SHP77 (cell line): Measurements from ENCODE around the gene LIN52.

Experiments used
- DNase-seq, 2 experiments: peaks; one replicate each; lab custom pipeline; 2025; lab: John Stamatoyannopoulos, UW

The LIN52 gene, protein sequence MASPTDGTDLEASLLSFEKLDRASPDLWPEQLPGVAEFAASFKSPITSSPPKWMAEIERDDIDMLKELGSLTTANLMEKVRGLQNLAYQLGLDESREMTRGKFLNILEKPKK

GRCh38 chr14:74084277-74085046 lies at the start of gene LIN52, which contains the start of gene ALDH6A1:
Gene LIN52 (plus strand): TSS chr14:74084956. CDS start chr14:74084975, 19 bp downstream.
Gene ALDH6A1 (minus strand): TSS chr14:74084453. CDS start chr14:74084394, 59 bp downstream.
- DNase-seq: peak; percentile 100

DNA sequence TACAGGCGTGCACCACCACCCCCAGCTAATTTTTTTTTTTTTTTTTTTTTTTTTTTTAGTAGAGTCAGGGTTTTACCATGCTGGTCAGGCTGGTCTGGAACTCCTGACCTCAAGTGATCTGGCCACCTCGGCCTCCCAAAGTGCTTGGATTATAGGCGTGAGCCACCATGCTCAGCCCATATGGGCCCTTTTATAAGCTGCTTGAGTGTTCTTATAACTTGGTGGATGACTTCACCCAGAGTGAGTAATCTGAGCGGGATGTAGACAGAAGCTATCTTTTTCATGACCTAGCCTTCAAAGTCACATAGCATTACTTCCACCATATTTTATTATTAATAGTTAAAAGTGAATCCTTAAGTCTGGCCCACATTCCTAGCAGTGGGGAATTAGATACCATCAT lies 49.2 kb upstream of the LIN52 start:
- no peak for DNase-seq

- peak; percentile 39 to 42 for DNase-seq
Measured at GRCh38 chr14:74038020-74038859, 46.5 kb upstream of the LIN52 start.

GRCh38 chr14:74042296-74042695 lies 42.5 kb upstream of the LIN52 start:
- DNase-seq: no peak

GRCh38 chr14:74045522-74045921 lies 39.2 kb upstream of the LIN52 start:
- DNase-seq: no peak

DNA sequence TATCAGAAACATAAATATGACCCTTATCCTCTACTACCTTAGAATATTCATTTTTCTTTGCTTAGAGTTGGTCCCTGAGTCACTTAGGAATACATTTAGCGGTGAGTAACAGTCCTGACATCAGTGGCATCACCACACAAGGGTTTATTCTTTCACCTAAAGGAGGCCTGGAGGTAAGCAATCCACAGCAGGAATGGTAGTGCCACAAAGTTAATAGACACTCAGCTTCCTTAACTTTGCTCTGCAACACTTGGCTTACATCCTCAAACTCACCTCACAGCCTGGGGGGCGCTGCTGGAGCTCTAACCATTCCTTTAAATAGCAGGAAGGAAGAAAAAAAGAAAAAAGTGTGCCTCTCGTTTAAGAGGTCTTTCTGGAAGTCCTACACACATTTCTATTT lies 36.5 kb upstream of the LIN52 start:
- DNase-seq: no peak

- DNase-seq: no peak
Measured at GRCh38 chr14:74049876-74050495, 34.8 kb upstream of the LIN52 start.

DNA sequence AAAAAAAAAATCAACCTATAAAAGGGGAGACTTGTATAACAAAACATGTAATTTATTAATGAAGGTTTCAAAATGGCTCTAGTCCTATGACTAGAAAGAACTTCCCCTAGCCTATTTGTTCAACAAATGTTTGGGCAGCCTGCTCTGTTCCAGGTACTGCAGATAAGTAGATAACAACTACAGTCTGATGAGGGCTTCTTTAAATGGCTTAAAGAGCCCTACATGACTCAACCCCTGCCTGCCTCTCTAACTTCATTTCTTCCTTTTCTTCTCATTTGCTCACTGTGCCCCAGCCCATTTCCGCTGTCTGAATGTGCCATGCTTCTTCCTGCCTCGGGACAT lies 22.0 kb upstream of the LIN52 start:
- no peak for DNase-seq

DNA sequence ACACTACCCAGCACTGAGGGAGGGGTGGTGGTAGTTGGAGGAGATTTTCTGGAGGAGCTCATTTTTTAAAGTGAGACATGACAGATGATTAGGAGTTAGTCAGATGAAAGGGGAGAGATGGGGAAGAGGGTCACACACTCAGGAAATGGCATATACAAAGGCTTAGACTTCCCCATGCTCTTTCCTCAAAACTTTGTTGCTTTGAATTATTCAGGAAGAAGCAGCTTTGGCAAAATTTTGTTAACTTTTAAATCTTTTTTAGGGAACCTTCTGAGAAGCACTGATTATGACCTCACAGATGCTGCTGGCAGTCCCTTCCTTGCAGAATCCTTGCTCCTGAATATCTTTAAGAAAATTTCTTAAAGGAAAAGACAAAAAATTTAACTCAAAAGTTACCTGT lies 20.3 kb upstream of the LIN52 start:
- DNase-seq: no peak

DNA sequence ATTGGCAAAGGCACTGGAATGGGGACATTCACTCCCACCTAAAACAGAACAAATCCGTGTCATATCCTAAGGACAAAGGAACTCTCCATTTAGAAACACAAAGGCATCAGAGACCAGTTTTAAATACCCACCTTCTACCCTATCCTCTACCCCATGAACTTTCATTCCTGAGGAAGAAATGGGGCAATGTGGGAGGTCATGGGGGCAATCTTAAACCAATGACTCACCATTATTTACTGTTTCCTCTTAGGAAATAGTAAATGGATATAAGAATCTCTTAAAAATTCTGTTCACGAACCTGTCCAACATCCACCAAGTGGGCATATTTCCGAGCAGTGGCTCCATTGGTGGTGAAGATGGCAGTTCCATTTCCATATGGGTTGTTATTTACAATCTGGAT lies 19.9 kb upstream of the LIN52 start:
- DNase-seq: no peak

DNA sequence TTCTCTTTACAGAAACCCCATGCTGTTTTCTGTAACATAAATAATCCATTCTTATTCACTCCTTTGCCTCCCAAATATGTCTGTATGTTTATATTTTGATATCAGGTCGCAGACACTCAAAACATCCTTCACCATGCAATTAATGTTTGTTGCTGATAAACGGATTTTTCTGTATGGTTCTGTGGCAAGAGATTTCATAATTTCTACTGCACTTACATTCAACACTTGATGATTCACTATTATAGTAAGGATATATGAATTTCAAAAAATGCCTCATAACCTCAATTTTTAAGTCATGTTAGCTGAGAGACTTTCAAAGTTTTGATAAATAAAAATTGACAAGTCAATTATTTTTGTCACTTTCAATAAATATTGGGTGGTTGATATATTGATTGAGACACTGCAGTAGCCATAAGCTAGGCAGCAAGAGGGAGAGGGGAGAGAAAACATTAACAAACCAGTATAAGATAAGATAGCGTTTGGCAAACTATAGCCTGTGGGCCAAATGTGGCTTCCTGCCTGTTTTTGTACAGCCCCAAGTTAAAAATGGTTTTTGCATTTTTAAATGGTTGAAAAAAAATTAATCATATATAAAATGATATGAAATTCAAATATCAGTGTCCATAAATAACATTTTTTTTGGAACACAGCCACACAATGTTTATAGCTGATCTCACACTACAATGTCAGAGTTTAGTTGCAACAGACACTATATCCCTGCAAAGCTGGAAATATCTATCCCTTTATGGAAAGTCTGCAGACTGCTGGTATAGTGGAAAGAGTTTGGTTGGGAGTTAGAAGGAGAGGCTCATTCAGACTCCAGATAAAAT lies 18.8 kb upstream of the LIN52 start:
- DNase-seq: no peak

DNA sequence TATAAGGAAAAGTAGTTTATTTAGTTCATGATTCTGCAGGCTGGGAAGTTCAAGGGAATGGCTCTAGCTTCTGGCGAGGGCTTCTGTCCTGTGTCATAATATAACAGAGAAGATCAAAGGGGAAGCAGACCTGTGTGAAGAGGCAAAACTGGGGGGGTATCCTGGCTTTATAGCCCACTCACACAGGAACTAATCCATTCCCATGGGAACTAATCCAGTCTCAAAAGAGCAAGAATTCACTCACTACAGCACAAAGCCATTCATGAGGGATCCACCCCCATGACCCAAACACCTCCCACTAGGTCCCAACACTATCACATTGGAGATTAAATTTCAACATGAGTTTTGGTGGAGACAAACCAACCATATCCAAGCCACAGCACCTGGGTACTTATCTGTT lies 7.4 kb upstream of the LIN52 start:
- DNase-seq: no peak

- no peak for DNase-seq
Measured at GRCh38 chr14:74080820-74081460, 3.8 kb upstream of the LIN52 start.

- no peak for DNase-seq
Measured at GRCh38 chr14:74081491-74081890, 3.3 kb upstream of the LIN52 start.

- no peak for DNase-seq
Measured at GRCh38 chr14:74083161-74083560, 1.6 kb upstream of the LIN52 start.

GRCh38 chr14:74083784-74084276 lies 926 bp upstream of the LIN52 start:
- no peak for DNase-seq

- DNase-seq: no peak
Measured at GRCh38 chr14:74085047-74085637, 386 bp downstream of the LIN52 start.

DNA sequence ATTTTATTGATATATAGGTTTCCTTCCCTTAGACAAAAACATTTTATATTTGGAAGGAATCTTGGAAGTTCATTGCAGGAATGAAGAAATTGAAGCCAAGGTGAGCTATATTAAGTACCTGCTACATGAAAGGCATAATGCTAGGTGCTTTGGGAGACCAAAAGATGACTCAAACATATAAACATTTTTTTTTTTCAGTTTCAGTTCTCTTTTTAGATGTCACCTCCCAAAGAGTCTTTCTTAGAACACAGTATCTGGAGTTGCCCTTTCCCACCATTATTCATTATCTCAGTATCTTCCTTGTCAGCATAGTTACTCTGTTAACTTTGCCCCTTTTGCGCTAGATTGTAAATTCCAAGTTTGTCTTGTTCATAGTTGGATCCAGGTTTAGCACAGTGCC lies 1.1 kb downstream of the LIN52 start:
- DNase-seq: no peak

DNA sequence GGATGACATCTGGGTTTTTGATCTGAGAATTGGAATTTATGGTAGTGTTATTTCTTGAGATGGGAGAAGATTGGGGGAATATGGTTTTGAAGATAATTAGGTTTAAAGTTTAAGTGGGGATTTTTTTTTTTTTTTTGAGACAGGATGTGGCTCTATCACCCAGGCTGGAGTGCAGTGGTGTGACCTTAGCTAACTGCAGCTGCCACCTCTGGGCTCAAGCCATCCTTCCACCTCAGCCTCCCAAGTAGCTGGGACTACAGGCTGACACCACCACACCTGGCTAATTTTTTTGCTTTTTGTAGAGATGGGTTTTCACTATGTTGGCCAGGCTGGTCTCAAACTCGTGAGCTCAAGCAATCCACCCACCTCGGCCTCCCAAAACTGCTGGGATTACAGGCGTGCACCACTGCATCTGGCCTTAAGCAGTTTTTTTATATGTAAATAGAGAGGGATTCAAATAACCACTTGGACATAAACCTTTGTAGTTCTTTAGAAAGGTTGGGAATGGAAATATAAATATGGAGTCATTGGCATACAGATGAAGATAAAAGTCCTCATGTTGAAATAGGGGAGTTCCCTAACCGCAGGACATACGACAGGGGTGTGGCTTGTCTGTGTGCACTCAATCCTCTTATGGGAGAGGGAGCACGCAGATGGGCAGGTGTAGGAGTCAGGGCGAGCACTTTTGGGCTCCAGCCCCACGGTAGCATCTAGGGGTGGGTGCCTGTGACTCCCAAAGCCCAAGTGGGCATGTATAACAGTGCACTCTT lies 4.7 kb downstream of the LIN52 start:
- DNase-seq: no peak

DNA sequence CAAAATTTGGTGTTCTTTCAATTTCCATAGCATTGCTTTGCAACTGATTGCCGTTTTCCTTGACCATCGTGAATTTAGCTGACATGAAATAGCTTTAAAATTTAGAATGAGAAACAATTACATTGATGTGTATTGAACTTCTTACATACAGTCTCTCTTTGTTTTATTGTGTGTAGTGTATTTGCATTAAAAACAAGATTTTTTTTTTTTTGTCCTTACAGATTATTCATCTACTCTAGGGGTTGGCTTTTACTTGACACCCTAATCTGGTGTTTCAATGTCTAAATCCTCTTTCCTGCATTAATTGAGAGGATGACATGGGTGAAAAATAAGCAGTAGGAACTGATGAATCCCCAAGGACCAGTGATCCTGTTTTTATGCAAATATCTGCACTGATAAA lies 20.6 kb downstream of the LIN52 start:
- DNase-seq: no peak
